Measurements from ENCODE around the gene TANGO6. TPM values are rescaled to one million over a fixed set of nuclear protein-coding genes. Genes with fewer than 3 reads are reported as not detected.
A peak's percentile ranks its signal among the peaks of the same experiment; 100 is the strongest.

The TANGO6 gene
- total RNA-seq, 8 experiments from 2014 or later: 6.4 to 18.6 (median 7.7) TPM

- H3K4me3 ChIP-seq: no peak overlapping the region
- in situ Hi-C loops (cut with MboI; ENCODE audit: low pct_unique_long_range_greater_than_20kb in 2 of 9, low sequenced_read_pairs in 9 of 9, unreplicated experiment in 9 of 9): no loop called here
- ATAC-seq (replicated peaks in 6 of 8): no peak
- H3K27ac ChIP-seq: no peak overlapping the region
- H3K4me1 ChIP-seq (replicated peaks in 1 of 2): no peaks in the 10 kb centered on the region
Observed at GRCh38 chr16:69012906-69013305, 169.6 kb downstream of the TANGO6 start.

GRCh38 chr16:69013991-69014390 is 170.7 kb downstream of the TANGO6 start:
- Histone ChIP-seq H3K4me3 (no peak overlapping the region), H3K4me1 (replicated peaks in 1 of 2) (no peaks in the 10 kb centered on the region), H3K27ac (no peak overlapping the region)
- ATAC-seq (replicated peaks in 6 of 8): no peak
- in situ Hi-C loops (cut with MboI; ENCODE audit: low pct_unique_long_range_greater_than_20kb in 2 of 9, low sequenced_read_pairs in 9 of 9, unreplicated experiment in 9 of 9): no loop called here

GRCh38 chr16:69014811-69015210 is 171.5 kb downstream of the TANGO6 start:
- in situ Hi-C loops (cut with MboI; ENCODE audit: low pct_unique_long_range_greater_than_20kb in 2 of 9, low sequenced_read_pairs in 9 of 9, unreplicated experiment in 9 of 9): no loop called here
- Histone ChIP-seq H3K27ac (no peak overlapping the region), H3K4me3 (no peak overlapping the region), H3K4me1 (replicated peaks in 1 of 2) (no peaks in the 10 kb centered on the region)
- peak in 4 of 8 experiments; percentile 17 to 53 (median 28) for ATAC-seq (replicated peaks in 6 of 8)

- Histone ChIP-seq H3K4me1 (replicated peaks in 1 of 2) (no peaks in the 10 kb centered on the region), H3K27ac (no peak overlapping the region), H3K4me3 (no peak overlapping the region)
- 50 to 100% (median 94%) methylated on average over 1 to 2 of the region's 2 CpGs; no CpG with 5 or more reads in 1 of the 10 experiments for WGBS, 10 experiments
- in situ Hi-C loops (cut with MboI; ENCODE audit: low pct_unique_long_range_greater_than_20kb in 2 of 9, low sequenced_read_pairs in 9 of 9, unreplicated experiment in 9 of 9): no loop called here
- ATAC-seq (replicated peaks in 6 of 8): peak in 4 of 8 experiments; percentile 62 to 79 (median 71)
Observed at GRCh38 chr16:69017036-69017783, 173.9 kb downstream of the TANGO6 start.

GRCh38 chr16:69019811-69020210 is 176.5 kb downstream of the TANGO6 start:
- no peaks in the 10 kb centered on the region for H3K4me1 ChIP-seq (replicated peaks in 1 of 2)
- no peak overlapping the region for H3K4me3 ChIP-seq
- in situ Hi-C loops (cut with MboI; ENCODE audit: low pct_unique_long_range_greater_than_20kb in 2 of 9, low sequenced_read_pairs in 9 of 9, unreplicated experiment in 9 of 9): no loop called here
- 38 to 100% (median 90%) methylated on average over 1 of the region's 1 CpG; no CpG with 5 or more reads in 5 of the 10 experiments for WGBS, 10 experiments
- no peak for ATAC-seq (replicated peaks in 6 of 8)
- H3K27ac ChIP-seq: no peak overlapping the region

GRCh38 chr16:69029121-69029520 is 185.8 kb downstream of the TANGO6 start:
- Histone ChIP-seq H3K27ac (no peak overlapping the region), H3K4me1 (replicated peaks in 1 of 2) (no peaks in the 10 kb centered on the region), H3K4me3 (no peak overlapping the region)
- WGBS, 10 experiments: 83 to 100% (median 100%) methylated on average over 1 to 2 of the region's 2 CpGs; no CpG with 5 or more reads in 1 of the 10 experiments
- ATAC-seq (replicated peaks in 6 of 8): no peak
- in situ Hi-C loops (cut with MboI; ENCODE audit: low pct_unique_long_range_greater_than_20kb in 2 of 9, low sequenced_read_pairs in 9 of 9, unreplicated experiment in 9 of 9): no loop called here

- no peak for ATAC-seq (replicated peaks in 6 of 8)
- WGBS, 10 experiments: 80 to 100% (median 94%) methylated on average over 1 to 8 of the region's 8 CpGs; no CpG with 5 or more reads in 2 of the 10 experiments
- in situ Hi-C loops (cut with MboI; ENCODE audit: low pct_unique_long_range_greater_than_20kb in 2 of 9, low sequenced_read_pairs in 9 of 9, unreplicated experiment in 9 of 9): no loop called here
- Histone ChIP-seq H3K4me3 (no peak overlapping the region), H3K27ac (no peak overlapping the region), H3K4me1 (replicated peaks in 1 of 2) (no peaks in the 10 kb centered on the region)
Observed at GRCh38 chr16:69031877-69032301, 188.6 kb downstream of the TANGO6 start.

- WGBS, 10 experiments: 89 to 100% (median 98%) methylated on average over 2 to 6 of the region's 8 CpGs; no CpG with 5 or more reads in 2 of the 10 experiments
- in situ Hi-C loops (cut with MboI; ENCODE audit: low pct_unique_long_range_greater_than_20kb in 2 of 9, low sequenced_read_pairs in 9 of 9, unreplicated experiment in 9 of 9): no loop called here
- Histone ChIP-seq H3K4me1 (replicated peaks in 1 of 2) (no peaks in the 10 kb centered on the region), H3K27ac (no peak overlapping the region), H3K4me3 (no peak overlapping the region)
- no peak for ATAC-seq (replicated peaks in 6 of 8)
Observed at GRCh38 chr16:69033151-69033949, 190.0 kb downstream of the TANGO6 start.

GRCh38 chr16:69035375-69035774 is 192.0 kb downstream of the TANGO6 start:
- H3K4me3 ChIP-seq: no peak overlapping the region
- H3K4me1 ChIP-seq (replicated peaks in 1 of 2): no peaks in the 10 kb centered on the region
- no peak overlapping the region for H3K27ac ChIP-seq
- no peak for ATAC-seq (replicated peaks in 6 of 8)
- in situ Hi-C loops (cut with MboI; ENCODE audit: low pct_unique_long_range_greater_than_20kb in 2 of 9, low sequenced_read_pairs in 9 of 9, unreplicated experiment in 9 of 9): no loop called here

GRCh38 chr16:69036399-69037091 is 193.2 kb downstream of the TANGO6 start:
- in situ Hi-C loops (cut with MboI; ENCODE audit: low pct_unique_long_range_greater_than_20kb in 2 of 9, low sequenced_read_pairs in 9 of 9, unreplicated experiment in 9 of 9): no loop called here
- Histone ChIP-seq H3K4me1 (replicated peaks in 1 of 2) (no peaks in the 10 kb centered on the region), H3K4me3 (no peak overlapping the region), H3K27ac (no peak overlapping the region)
- no peak for ATAC-seq (replicated peaks in 6 of 8)
- 80 to 100% (median 94%) methylated on average over 1 to 8 of the region's 12 CpGs; no CpG with 5 or more reads in 1 of the 10 experiments for WGBS, 10 experiments

- in situ Hi-C loops (cut with MboI; ENCODE audit: low pct_unique_long_range_greater_than_20kb in 2 of 9, low sequenced_read_pairs in 9 of 9, unreplicated experiment in 9 of 9): no loop called here
- no peak for ATAC-seq (replicated peaks in 6 of 8)
- Histone ChIP-seq H3K4me1 (replicated peaks in 1 of 2) (no peaks in the 10 kb centered on the region), H3K4me3 (no peak overlapping the region), H3K27ac (no peak overlapping the region)
- WGBS, 10 experiments: 76 to 100% (median 95%) methylated on average over 1 to 5 of the region's 6 CpGs; no CpG with 5 or more reads in 1 of the 10 experiments
Observed at GRCh38 chr16:69037373-69038160, 194.2 kb downstream of the TANGO6 start.

- peak in 1 of 8 experiments; percentile 39 for ATAC-seq (replicated peaks in 6 of 8)
- no peak overlapping the region for H3K27ac ChIP-seq
- in situ Hi-C loops (cut with MboI; ENCODE audit: low pct_unique_long_range_greater_than_20kb in 2 of 9, low sequenced_read_pairs in 9 of 9, unreplicated experiment in 9 of 9): no loop called here
- no peaks in the 10 kb centered on the region for H3K4me1 ChIP-seq (replicated peaks in 1 of 2)
- 73 to 100% (median 86%) methylated on average over 1 to 3 of the region's 4 CpGs; no CpG with 5 or more reads in 4 of the 10 experiments for WGBS, 10 experiments
- H3K4me3 ChIP-seq: no peak overlapping the region
Observed at GRCh38 chr16:69039333-69039941, 196.1 kb downstream of the TANGO6 start.

Measured in motor neuron (in vitro differentiated cells).